Measurements from ENCODE around the gene WWOX. TPM values are rescaled to one million over a fixed set of nuclear protein-coding genes. Genes with fewer than 3 reads are reported as not detected.

Gene WWOX
- total RNA-seq, 1 experiment from 2014 or later, result 28.3 TPM

DNA sequence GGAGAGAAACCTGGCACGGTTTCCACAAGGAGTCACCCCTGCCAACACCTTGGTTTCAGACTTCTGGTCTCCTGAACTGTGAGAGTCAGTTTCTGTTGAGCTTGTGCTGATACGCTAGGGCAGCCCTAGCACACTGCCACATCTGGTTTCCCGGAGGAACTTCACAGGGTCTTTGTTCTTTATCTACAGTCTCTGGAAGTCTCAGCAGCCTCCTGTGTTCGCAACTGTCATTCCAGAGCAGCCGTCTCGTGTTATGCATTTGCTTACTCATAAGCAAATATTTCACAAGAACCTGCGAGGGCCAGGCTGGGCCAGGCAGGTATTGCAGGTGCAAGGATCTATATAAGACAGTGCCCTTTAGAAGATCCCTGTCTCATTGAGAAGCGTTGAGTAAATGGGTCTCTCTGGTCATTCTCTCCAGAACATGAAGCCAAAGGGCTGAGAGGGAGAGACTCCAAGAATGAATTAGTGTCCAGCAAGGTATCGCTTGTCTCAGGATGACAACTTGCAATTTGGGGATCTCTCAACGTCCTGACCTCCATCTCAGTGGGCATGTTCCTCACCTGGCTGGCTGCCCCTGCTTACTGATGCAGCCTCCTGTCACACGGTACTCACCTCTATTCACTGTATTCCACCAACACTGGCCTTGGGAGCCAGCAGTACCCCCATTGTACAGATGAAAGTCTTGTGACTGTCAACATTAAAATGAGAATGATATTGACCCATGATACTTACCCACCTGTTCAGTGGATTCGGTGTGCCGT is 141.2 kb downstream of the WWOX start:
- Histone ChIP-seq H3K79me2 (ENCODE audit: low read length) (no peaks in the 10 kb centered on the region), H2AFZ (ENCODE audit: low read length) (no peak overlapping the region), H3K27me3 (ENCODE audit: low read length) (no peaks in the 10 kb centered on the region), H3K27ac (ENCODE audit: low read length) (no peak overlapping the region), H3K9me3 (ENCODE audit: low read length) (no peaks in the 10 kb centered on the region), H3F3A (ENCODE audit: low read length, unreplicated experiment) (no peaks in the 10 kb centered on the region), H3K4me3 (ENCODE audit: low read length) (no peak overlapping the region), H3K9ac (ENCODE audit: low read length) (no peak overlapping the region), H4K20me1 (ENCODE audit: low read length) (no peaks in the 10 kb centered on the region), H3K4me2 (ENCODE audit: low read length) (no peak overlapping the region), H3K36me3 (ENCODE audit: low read depth, low read length) (no peaks in the 10 kb centered on the region), H3K9me2 (replicated peaks; ENCODE audit: low read length) (no peaks in the 10 kb centered on the region), H3K4me1 (ENCODE audit: insufficient read depth, low read length) (peaks cover 3% of the 10 kb centered on the region; the same call in 1 of the 2 replicates)
- ChIA-PET CTCF (no interaction called here), POLR2A (ENCODE audit: unreplicated experiment) (no interaction called here)
- BruUV-seq (replicated peaks), result no TSS peak
- ATAC-seq (no peak; the same call in 1 of the 2 replicates), DNase-seq (peak; percentile 61)
- intact Hi-C loops (cut with micrococcal nuclease), result no loop called here
- TF ChIP-seq EZH2 (IDR thresholded peaks at IDR 0.05; ENCODE audit: low read length, unreplicated experiment) (no peak), CTCF (conservative IDR thresholded peaks at IDR 0.05; ENCODE audit: low read depth, low read length) (peak; percentile 22; the same call in 1 of the 2 replicates)

- no peaks in the 10 kb centered on the region for H3K36me3 ChIP-seq (ENCODE audit: low read depth, low read length)
- no peak overlapping the region for H3K4me3 ChIP-seq (ENCODE audit: low read length)
- H2AFZ ChIP-seq (ENCODE audit: low read length), result no peak overlapping the region
- POLR2A ChIA-PET (ENCODE audit: unreplicated experiment), result no interaction called here
- H3K9ac ChIP-seq (ENCODE audit: low read length), result no peak overlapping the region
- no peaks in the 10 kb centered on the region for H3K27me3 ChIP-seq (ENCODE audit: low read length)
- no peaks in the 10 kb centered on the region for H4K20me1 ChIP-seq (ENCODE audit: low read length)
- H3F3A ChIP-seq (ENCODE audit: low read length, unreplicated experiment), result no peaks in the 10 kb centered on the region
- H3K9me3 ChIP-seq (ENCODE audit: low read length), result no peaks in the 10 kb centered on the region
- peaks cover 3% of the 10 kb centered on the region; the same call in 1 of the 2 replicates for H3K4me1 ChIP-seq (ENCODE audit: insufficient read depth, low read length)
- no peaks in the 10 kb centered on the region for H3K9me2 ChIP-seq (replicated peaks; ENCODE audit: low read length)
- no peaks in the 10 kb centered on the region for H3K79me2 ChIP-seq (ENCODE audit: low read length)
- peak; percentile 35; the same call in 1 of the 2 replicates for ATAC-seq
- CTCF ChIA-PET, result interaction anchor here (0.5 kb wide), 2 partner anchors 36 to 1037 kb away, joined by 3 to 7 read pairs; no protein-coding TSS in a partner anchor
- no peak for TF ChIP-seq EZH2 (IDR thresholded peaks at IDR 0.05; ENCODE audit: low read length, unreplicated experiment)
- no peak for TF ChIP-seq EZH2phosphoT487 (IDR thresholded peaks at IDR 0.05; ENCODE audit: borderline replicate concordance, low read length)
- TF ChIP-seq CTCF (conservative IDR thresholded peaks at IDR 0.05; ENCODE audit: low read depth, low read length), result no peak
- H3K27ac ChIP-seq (ENCODE audit: low read length), result no peak overlapping the region
- no TSS peak for BruUV-seq (replicated peaks)
- no peak overlapping the region for H3K4me2 ChIP-seq (ENCODE audit: low read length)
- intact Hi-C loops (cut with micrococcal nuclease), result no loop called here
- DNase-seq, result no peak
Measured at GRCh38 chr16:78242239-78242630, 142.8 kb downstream of the WWOX start.
